HG02623 (cell line): ENCODE data around the gene USP17L26.
"Not testable (repeated sequence)": the region's sequence is repeated elsewhere in the genome, so short reads cannot be mapped to it uniquely, and the experiment has no call there.

Experiments used
- ATAC-seq: cut with Tn5 transposase; IDR thresholded peaks from one replicate; pipeline ENCODE4 v1.9.1; 2021; ENCODE audit warnings: moderate library complexity; ENCODE audit not compliant: unreplicated experiment

USP17L26 gene

GRCh38 chr4:9334358-9334757, at the start of gene USP17L26:
USP17L26 (plus strand) TSS chr4:9334658; CDS start chr4:9334658, 0 bp downstream.
- not testable (repeated sequence) for ATAC-seq

- not testable (repeated sequence) for ATAC-seq
Observed at GRCh38 chr4:9324191-9324590, 10.3 kb upstream of the USP17L26 start.

- ATAC-seq, result not testable (repeated sequence)
Observed at GRCh38 chr4:9324865-9325264, 9.6 kb upstream of the USP17L26 start, which contains the start of gene USP17L24. USP17L24 (plus strand) TSS chr4:9325165; CDS start chr4:9325165, 0 bp downstream.

GRCh38 chr4:9329611-9330010, 4.8 kb upstream of the USP17L26 start, which contains the start of gene USP17L25:
USP17L25 (plus strand) TSS chr4:9329911; CDS start chr4:9329911, 0 bp downstream.
- ATAC-seq, result not testable (repeated sequence)

- ATAC-seq, result not testable (repeated sequence)
Observed at GRCh38 chr4:9339103-9339502, 4.6 kb downstream of the USP17L26 start, which contains the start of gene USP17L5. USP17L5 (plus strand) TSS chr4:9339403; CDS start chr4:9339403, 0 bp downstream.

GRCh38 chr4:9343848-9344247, 9.4 kb downstream of the USP17L26 start, which contains the start of gene USP17L27:
USP17L27 (plus strand) TSS chr4:9344148; CDS start chr4:9344148, 0 bp downstream.
- ATAC-seq, result not testable (repeated sequence)

- ATAC-seq, result not testable (repeated sequence)
Observed at GRCh38 chr4:9348593-9348992, 14.1 kb downstream of the USP17L26 start, which contains the start of gene USP17L28. USP17L28 (plus strand) TSS chr4:9348893; CDS start chr4:9348893, 0 bp downstream.

GRCh38 chr4:9350866-9351265, 16.4 kb downstream of the USP17L26 start:
- ATAC-seq, result not testable (repeated sequence)

GRCh38 chr4:9353338-9353737, 18.9 kb downstream of the USP17L26 start, which contains the start of gene USP17L29:
USP17L29 (plus strand) TSS chr4:9353638; CDS start chr4:9353638, 0 bp downstream.
- not testable (repeated sequence) for ATAC-seq

GRCh38 chr4:9362829-9363228, 28.4 kb downstream of the USP17L26 start, which contains the start of gene USP17L30:
USP17L30 (plus strand) TSS chr4:9363129; CDS start chr4:9363129, 0 bp downstream.
- ATAC-seq, result not testable (repeated sequence)

GRCh38 chr4:9379881-9380280, 45.4 kb downstream of the USP17L26 start:
- not testable (repeated sequence) for ATAC-seq

GRCh38 chr4:9381012-9381534, 46.6 kb downstream of the USP17L26 start:
- not testable (repeated sequence) for ATAC-seq

GRCh38 chr4:9384126-9384525, 49.7 kb downstream of the USP17L26 start:
- no peak for ATAC-seq
